Testis (tissue), 2 donors: ENCODE data around the gene FRAT2.

Experiments used
- POLR2A ChIP-seq: fragments of 450-650 bp; IDR thresholded peaks from one replicate; pipeline ENCODE4 v1.6.1; 2017; ENCODE audit warnings: antibody characterized with exemption, mild to moderate bottlenecking, moderate library complexity
- TF ChIP-seq, protein P1 (sequence below), 3 experiments: fragments of 450-650 bp in 2 of 3; fragments of 200-600 bp in 1 of 3; sonication (generic) in 1 of 3; IDR thresholded peaks; one replicate each; pipeline ENCODE4 v1.5.1; 2016 to 2019; ENCODE audit warnings: antibody characterized with exemption in 3 of 3, mild to moderate bottlenecking in 2 of 3, moderate library complexity in 1 of 3

- TF ChIP-seq, protein P1, sequence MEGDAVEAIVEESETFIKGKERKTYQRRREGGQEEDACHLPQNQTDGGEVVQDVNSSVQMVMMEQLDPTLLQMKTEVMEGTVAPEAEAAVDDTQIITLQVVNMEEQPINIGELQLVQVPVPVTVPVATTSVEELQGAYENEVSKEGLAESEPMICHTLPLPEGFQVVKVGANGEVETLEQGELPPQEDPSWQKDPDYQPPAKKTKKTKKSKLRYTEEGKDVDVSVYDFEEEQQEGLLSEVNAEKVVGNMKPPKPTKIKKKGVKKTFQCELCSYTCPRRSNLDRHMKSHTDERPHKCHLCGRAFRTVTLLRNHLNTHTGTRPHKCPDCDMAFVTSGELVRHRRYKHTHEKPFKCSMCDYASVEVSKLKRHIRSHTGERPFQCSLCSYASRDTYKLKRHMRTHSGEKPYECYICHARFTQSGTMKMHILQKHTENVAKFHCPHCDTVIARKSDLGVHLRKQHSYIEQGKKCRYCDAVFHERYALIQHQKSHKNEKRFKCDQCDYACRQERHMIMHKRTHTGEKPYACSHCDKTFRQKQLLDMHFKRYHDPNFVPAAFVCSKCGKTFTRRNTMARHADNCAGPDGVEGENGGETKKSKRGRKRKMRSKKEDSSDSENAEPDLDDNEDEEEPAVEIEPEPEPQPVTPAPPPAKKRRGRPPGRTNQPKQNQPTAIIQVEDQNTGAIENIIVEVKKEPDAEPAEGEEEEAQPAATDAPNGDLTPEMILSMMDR (IDR thresholded peaks at IDR 0.05) = no peak
- TF ChIP-seq POLR2A = no peak
Observed at GRCh38 chr10:97331153-97331703, 3.3 kb downstream of the FRAT2 start.
